Heart right ventricle (tissue), 16 donors: ENCODE results near the gene IL36A. TPM values are rescaled to one million over a fixed set of nuclear protein-coding genes. Genes with fewer than 3 reads are reported as not detected.

Source experiments
- ATAC-seq, 8 donors: fragments of 200-7000 bp; cut with Tn5 transposase; one replicate each; pipeline ENCODE4 v1.9.1; 2020; ENCODE audit warnings: mild to moderate bottlenecking in 8 of 8, moderate library complexity in 8 of 8, moderate number of reproducible peaks in 1 of 8
- DNase-seq, 2 donors: peaks; one replicate each; pipeline ENCODE4 v3.0.0-alpha.2; 2020
- H3K27ac ChIP-seq, 10 donors: fragments of 200-600 bp; sonication (generic) in 2 of 10; one replicate each; pipeline versions ENCODE4 v1.5.0 to v1.8.0; 2020 to 2022; ENCODE audit warnings: mild to moderate bottlenecking in 3 of 10
- H3K27me3 ChIP-seq, 7 donors: fragments of 200-600 bp; one replicate each; pipeline ENCODE4 v1.8.0; 2021 to 2022; ENCODE audit warnings: mild to moderate bottlenecking in 2 of 7
- H3K36me3 ChIP-seq, 9 donors: fragments of 200-600 bp; sonication (generic) in 1 of 9; one replicate each; pipeline versions ENCODE4 v1.5.0 to v1.8.0; 2020 to 2022; ENCODE audit warnings: mild to moderate bottlenecking in 2 of 9
- H3K4me1 ChIP-seq, 9 donors: fragments of 200-600 bp; sonication (generic) in 1 of 9; one replicate each; pipeline versions ENCODE4 v1.5.0 to v1.8.0; 2020 to 2022; ENCODE audit warnings: mild to moderate bottlenecking in 4 of 9
- H3K4me3 ChIP-seq, 10 donors: fragments of 200-600 bp; sonication (generic) in 2 of 10; one replicate each; pipeline versions ENCODE4 v1.5.0 to v1.8.0; 2020 to 2022; ENCODE audit warnings: mild to moderate bottlenecking in 7 of 10, moderate library complexity in 2 of 10
- H3K9me3 ChIP-seq, 11 donors: fragments of 200-600 bp in 10 of 11; sonication (generic) in 2 of 11; one replicate each; pipeline versions ENCODE4 v1.5.0 to v1.8.0; 2013 to 2022; ENCODE audit warnings: mild to moderate bottlenecking in 2 of 11, control low read depth in 1 of 11, moderate library complexity in 1 of 11
- CTCF ChIP-seq, 9 donors: fragments of 200-600 bp; sonication (generic) in 2 of 9; IDR thresholded peaks; one replicate each; pipeline versions ENCODE4 v1.5.0 to v1.8.0; 2021 to 2022; ENCODE audit warnings: antibody characterized with exemption in 9 of 9, mild to moderate bottlenecking in 5 of 9, moderate library complexity in 1 of 9
- WGBS, 2 donors: extraction: QIAGEN DNeasy Blood & Tissue Kit; methylation state at CpG; one replicate each; pipeline ENCODE4 v1.1.7; 2013; ENCODE audit warnings: inconsistent platforms in 1 of 2; 5-methylcytosine and 5-hydroxymethylcytosine counted together
- intact Hi-C, 10 donors: fragments of 100-400 bp; cut with DNase I; formaldehyde crosslinking; loops; one replicate each; pipeline versions ENCODE4 v1.11.1 to v1.14.2; 2022
- polyA plus RNA-seq, 2 donors: library from polyadenylated mRNA; stranded (reverse); fragments of 200-250 nt; gene quantifications; one replicate each; pipeline ENCODE4 v1.2.3, GENCODE V29; 2013
- total RNA-seq, 10 donors: library from RNA; stranded (reverse); fragmentation: NEBNext Ultra II Directional in 3 of 10; extraction: Animal tissue kit (Norgen Biotek cat#: 25700) in 3 of 10; gene quantifications; one replicate each; pipeline versions ENCODE4 v1.2.1 to v1.2.4, GENCODE V29; 2021 to 2023
- donor health status: Arrhythmogenic right ventricular cardiomyopathy.
- donor health status: ischemic (EF 13 %, LVEDD 7.1; RV severe dilation, severe dysfunction).
- donor health status: healthy with polysubstance abuse.
- donor health status: DM: no; HTN: yes; CAD: no.
- donor health status: DM: no; HTN: no; CAD: no.
- donor health status: ischemic (EF 25% LVEDD 6.9; RV normal size, moderate dysfunction).
- donor health status: ischemic (EF 25% LVEDD 5.7; RV mildly dilated, moderate dysfunction).
- donor health status: healthy.
- donor health status: DM: yes; HTN: yes; CAD: no.
- donor health status: Ischemic cardiomyopathy.
- donor health status: ischemic (EF 35%, LVEDD 5.7; RV mildly dilated, moderate dysfunction).
- donor health status: nonischemic (EF 11% LVEDD 7.7; RV severe dilation, severe dysfunction).
- donor health status: DM: yes; HTN: yes; CAD: no.
- donor health status: PGD.
- donor health status: ischemic (EF 29% LVEDD 5.4; RV normal size, mild dysfunction).
- donor health status: nonischemic (EF 23%, LVEDD 6.1; RV moderate dilation, normal function).

The IL36A gene
- total and polyA plus RNA-seq, 12 donors: not detected

GRCh38 chr2:113050921-113051895, 45.9 kb downstream of the IL36A start:
- no peaks in the 10 kb centered on the region for H3K4me1 ChIP-seq
- DNase-seq (no peak), ATAC-seq (peak in 1 of 8 donors; percentile 41)
- H3K9me3 ChIP-seq: peaks cover 0 to 18% (median 0%) of the 10 kb centered on the region in 11 donors
- 92 to 95% methylated on average over 38 of the region's 38 CpGs for WGBS, 2 donors
- intact Hi-C loops: no loop called here
- H3K27ac ChIP-seq: no peak overlapping the region
- H3K36me3 ChIP-seq: no peaks in the 10 kb centered on the region
- H3K27me3 ChIP-seq: peaks cover 0 to 11% (median 5%) of the 10 kb centered on the region in 7 donors
- H3K4me3 ChIP-seq: no peak overlapping the region
- no peak for TF ChIP-seq CTCF (IDR thresholded peaks at IDR 0.05)

- H3K9me3 ChIP-seq: peaks cover 0 to 18% (median 0%) of the 10 kb centered on the region in 11 donors
- DNase-seq: no peak
- H3K4me3 ChIP-seq: no peak within 1 kb of the TSS
- H3K36me3 ChIP-seq: no peaks in the 10 kb centered on the region
- WGBS, 2 donors: 67 to 70% methylated on average over 6 of the region's 6 CpGs
- H3K4me1 ChIP-seq: no peaks in the 10 kb centered on the region
- H3K27me3 ChIP-seq: peaks cover 0 to 6% (median 5%) of the 10 kb centered on the region in 7 donors
- ATAC-seq: no peak
- no peak for TF ChIP-seq CTCF (IDR thresholded peaks at IDR 0.05)
- intact Hi-C loops: no loop called here
- no peak within 1 kb of the TSS for H3K27ac ChIP-seq
Observed at GRCh38 chr2:113052396-113052917, 47.2 kb downstream of the IL36A start, which contains the start of gene IL36B. Gene IL36B (minus strand): TSS chr2:113052867.

GRCh38 chr2:113053666-113054065, 48.4 kb downstream of the IL36A start:
- peaks cover 0 to 4% (median 0%) of the 10 kb centered on the region in 7 donors for H3K27me3 ChIP-seq
- WGBS, 2 donors: 75 to 81% methylated on average over 3 of the region's 3 CpGs
- no peak overlapping the region for H3K27ac ChIP-seq
- H3K4me1 ChIP-seq: no peaks in the 10 kb centered on the region
- intact Hi-C loops: no loop called here
- ATAC-seq (no peak), DNase-seq (no peak)
- no peak overlapping the region for H3K4me3 ChIP-seq
- no peak for TF ChIP-seq CTCF (IDR thresholded peaks at IDR 0.05)
- no peaks in the 10 kb centered on the region for H3K36me3 ChIP-seq
- peaks cover 0 to 18% (median 0%) of the 10 kb centered on the region in 11 donors for H3K9me3 ChIP-seq

GRCh38 chr2:113054066-113054465, 48.8 kb downstream of the IL36A start:
- TF ChIP-seq CTCF (IDR thresholded peaks at IDR 0.05): no peak
- no peak overlapping the region for H3K4me3 ChIP-seq
- DNase-seq (no peak), ATAC-seq (no peak)
- H3K27ac ChIP-seq: no peak overlapping the region
- intact Hi-C loops: no loop called here
- H3K27me3 ChIP-seq: peaks cover 0 to 4% (median 0%) of the 10 kb centered on the region in 7 donors
- H3K9me3 ChIP-seq: peaks cover 0 to 18% (median 0%) of the 10 kb centered on the region in 11 donors
- no peaks in the 10 kb centered on the region for H3K4me1 ChIP-seq
- no peaks in the 10 kb centered on the region for H3K36me3 ChIP-seq
